Body of pancreas (tissue), 4 donors: ENCODE results near the gene WIPF3. TPM values are rescaled to one million over a fixed set of nuclear protein-coding genes. Genes with fewer than 3 reads are reported as not detected.

Source experiments
- ATAC-seq: fragments of 150-250 bp; one replicate; pipeline ENCODE4 v1.9.1; 2016
- DNase-seq, 4 donors: peaks; one replicate each; pipeline ENCODE4 v3.0.0-alpha.2; 2019
- H3K27ac ChIP-seq, 4 donors: fragments of 200-600 bp; sonication (generic); 1 replicate in 3 of 4; 2 replicates in 1 of 4; pipeline versions ENCODE4 v1.5.1 to v1.6.1; 2016 to 2019; ENCODE audit warnings: mild to moderate bottlenecking in 1 of 4, mixed read lengths in 1 of 4, moderate library complexity in 1 of 4
- H3K27me3 ChIP-seq, 2 donors: fragments of 200-600 bp; sonication (generic); one replicate each; pipeline ENCODE4 v1.6.0; 2016; ENCODE audit warnings: mild to moderate bottlenecking in 1 of 2
- H3K36me3 ChIP-seq, 2 donors: fragments of 200-600 bp; sonication (generic); replicated peaks in 1 of 2; 2 replicates each; pipeline ENCODE4 v1.5.1; 2016; ENCODE audit warnings: low read depth in 2 of 2; ENCODE audit not compliant: insufficient read depth in 1 of 2
- H3K4me1 ChIP-seq: fragments of 200-600 bp; sonication (generic); one replicate; pipeline ENCODE4 v1.6.0; 2016
- H3K4me3 ChIP-seq, 2 donors: fragments of 200-600 bp; sonication (generic); 1 replicate in 1 of 2; 2 replicates in 1 of 2; pipeline ENCODE4 v1.5.1; 2016 to 2019
- H3K9me3 ChIP-seq, 3 donors: fragments of 200-600 bp; sonication (generic); 1 replicate in 2 of 3; 2 replicates in 1 of 3; pipeline ENCODE4 v1.5.1; 2016
- CTCF ChIP-seq, 7 experiments: fragments of 450-650 bp in 4 of 7; fragments of 200-600 bp in 3 of 7; sonication (generic) in 3 of 7; IDR thresholded peaks; one replicate each; pipeline ENCODE4 v1.5.1; 2016 to 2019; ENCODE audit warnings: antibody characterized with exemption in 7 of 7
- POLR2A ChIP-seq, 3 donors: fragments of 450-650 bp; IDR thresholded peaks; one replicate each; pipeline ENCODE4 v1.6.1; 2016; ENCODE audit warnings: antibody characterized with exemption in 3 of 3, mild to moderate bottlenecking in 2 of 3
- WGBS, 2 donors: methylation state at CpG; one replicate each; pipeline ENCODE4 v1.1.5; 2017; 5-methylcytosine and 5-hydroxymethylcytosine counted together
- intact Hi-C: fragments of 100-400 bp; cut with DNase I; formaldehyde crosslinking; loops from one replicate; pipeline ENCODE4 v1.15.1; 2023
- total RNA-seq, 2 donors: library from RNA; depleted of rRNA; stranded (reverse); fragments of >200 nt; gene quantifications; one replicate each; pipeline ENCODE4 v1.1.0, GENCODE V29; 2016

The WIPF3 gene
- total RNA-seq, 2 donors from 2014 or later = 0.33 to 1.0 TPM

- ATAC-seq = no peak
- 64 to 83% methylated on average over 5 of the region's 5 CpGs for WGBS, 2 donors
These were observed 120.4 kb downstream of the WIPF3 start for GRCh38 chr7:29926741-29927140.

GRCh38 chr7:29929018-29929807 lies 122.9 kb downstream of the WIPF3 start:
- peaks cover 0 to 5% of the 10 kb centered on the region in 2 donors for H3K36me3 ChIP-seq
- H3K4me1 ChIP-seq = no peaks in the 10 kb centered on the region
- no peaks in the 10 kb centered on the region for H3K27me3 ChIP-seq
- ATAC-seq = no peak
- TF ChIP-seq CTCF (IDR thresholded peaks at IDR 0.05) = no peak
- TF ChIP-seq POLR2A (IDR thresholded peaks at IDR 0.05) = no peak
- DNase-seq = no peak
- WGBS, 2 donors = 82 to 88% methylated on average over 8 to 17 of the region's 17 CpGs
- H3K9me3 ChIP-seq = no peaks in the 10 kb centered on the region
- H3K4me3 ChIP-seq = no peak overlapping the region
- intact Hi-C loops = no loop called here
- H3K27ac ChIP-seq = no peak overlapping the region

More at GRCh38 chr7:29926741-29927140, 120.4 kb downstream of the WIPF3 start:
- Histone ChIP-seq H3K9me3 (no peaks in the 10 kb centered on the region), H3K4me3 (no peak overlapping the region), H3K27me3 (no peaks in the 10 kb centered on the region), H3K36me3 (peaks cover 0 to 5% of the 10 kb centered on the region in 2 donors), H3K4me1 (no peaks in the 10 kb centered on the region), H3K27ac (no peak overlapping the region)
- DNase-seq = no peak
- TF ChIP-seq POLR2A (IDR thresholded peaks at IDR 0.05) = no peak
- no peak for TF ChIP-seq CTCF (IDR thresholded peaks at IDR 0.05)
- intact Hi-C loops = no loop called here

- intact Hi-C loops = no loop called here
- no peak for ATAC-seq
- WGBS, 2 donors = 83 to 95% methylated on average over 2 of the region's 2 CpGs
- DNase-seq = no peak
- Histone ChIP-seq H3K4me3 (no peak overlapping the region), H3K36me3 (peaks cover 4 to 25% of the 10 kb centered on the region in 2 donors), H3K27ac (no peak overlapping the region), H3K4me1 (no peaks in the 10 kb centered on the region), H3K9me3 (no peaks in the 10 kb centered on the region), H3K27me3 (no peaks in the 10 kb centered on the region)
- TF ChIP-seq CTCF (IDR thresholded peaks at IDR 0.05) = no peak
- no peak for TF ChIP-seq POLR2A (IDR thresholded peaks at IDR 0.05)
These were observed 128.8 kb downstream of the WIPF3 start for GRCh38 chr7:29935111-29935510.

- no peaks in the 10 kb centered on the region for H3K4me1 ChIP-seq
- H3K4me3 ChIP-seq = no peak overlapping the region
- H3K27ac ChIP-seq = no peak overlapping the region
- 92 to 99% methylated on average over 3 of the region's 3 CpGs for WGBS, 2 donors
- no peaks in the 10 kb centered on the region for H3K27me3 ChIP-seq
- TF ChIP-seq POLR2A (IDR thresholded peaks at IDR 0.05) = no peak
- no peak for TF ChIP-seq CTCF (IDR thresholded peaks at IDR 0.05)
- H3K36me3 ChIP-seq = peaks cover 4 to 25% of the 10 kb centered on the region in 2 donors
- DNase-seq = no peak
- intact Hi-C loops = no loop called here
- H3K9me3 ChIP-seq = no peaks in the 10 kb centered on the region
- no peak for ATAC-seq
These were observed 130.8 kb downstream of the WIPF3 start for GRCh38 chr7:29937132-29937531.

GRCh38 chr7:29940199-29940598 lies 133.9 kb downstream of the WIPF3 start:
- WGBS, 2 donors = 95% methylated on average over 2 of the region's 2 CpGs
- Histone ChIP-seq H3K9me3 (no peaks in the 10 kb centered on the region), H3K36me3 (peaks cover 4 to 18% of the 10 kb centered on the region in 2 donors), H3K27me3 (no peaks in the 10 kb centered on the region), H3K27ac (no peak overlapping the region), H3K4me1 (no peaks in the 10 kb centered on the region), H3K4me3 (no peak overlapping the region)
- DNase-seq = no peak
- intact Hi-C loops = no loop called here
- ATAC-seq = no peak
- TF ChIP-seq CTCF (IDR thresholded peaks at IDR 0.05) = no peak
- TF ChIP-seq POLR2A (IDR thresholded peaks at IDR 0.05) = no peak
